HUDEP-2 (cell line): ENCODE measurements around the gene LRRC8D.
"Not testable (repeated sequence)": the region's sequence is repeated elsewhere in the genome, so short reads cannot be mapped to it uniquely, and the experiment has no call there.

ENCODE experiments used
- DNase-seq, 76 experiments: peaks; one replicate each; lab custom pipeline; 2025; ENCODE audit not compliant: unreplicated experiment in 76 of 76; lab: John Stamatoyannopoulos, UW

Gene LRRC8D

DNA sequence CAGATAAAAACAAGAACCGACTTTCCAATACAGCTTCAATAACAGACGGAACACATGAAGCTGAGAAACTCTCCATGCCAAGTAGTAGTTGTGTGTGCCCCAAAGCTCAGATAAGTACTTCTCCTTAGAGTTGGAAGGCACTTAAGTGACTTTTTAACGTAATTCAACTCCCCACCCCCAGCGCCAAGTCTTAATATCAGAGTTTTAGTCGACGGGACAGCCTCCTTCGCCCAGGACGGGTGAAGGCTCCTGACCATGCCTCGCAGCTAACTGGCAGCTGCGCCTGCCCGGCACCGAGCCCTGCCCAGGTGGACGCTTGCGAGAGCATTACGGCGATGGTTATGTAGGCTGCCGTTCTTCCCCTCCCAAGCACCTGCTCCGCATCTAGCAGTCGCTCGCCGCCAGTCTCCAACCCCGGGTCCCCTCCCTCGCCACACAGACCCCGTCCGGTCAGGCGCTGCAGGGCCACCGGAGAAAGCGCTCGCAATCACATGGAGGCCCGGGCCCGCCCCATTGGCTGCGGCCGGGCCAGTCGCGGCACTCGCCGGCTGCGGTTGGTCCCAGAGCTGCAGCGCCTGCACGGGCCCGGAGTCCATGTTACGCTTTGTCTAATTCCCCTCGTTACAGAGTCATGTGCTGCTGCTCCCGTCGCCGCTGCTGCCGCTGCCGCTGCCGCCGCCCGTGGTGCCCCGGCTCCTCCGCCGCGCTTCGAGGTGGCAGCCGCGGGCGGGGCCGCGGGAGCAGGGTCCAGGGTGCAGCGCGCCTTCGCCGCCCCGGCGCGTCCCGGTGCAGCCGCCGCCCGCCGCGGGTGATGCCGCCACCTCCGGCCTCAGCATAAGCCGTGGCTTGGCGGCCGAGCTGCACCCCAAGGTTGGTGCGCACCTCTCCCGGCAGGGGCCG lies at the start of gene LRRC8D:
TSS of gene LRRC8D (plus strand) at position 611 of the 900 bp plus-strand sequence. CDS start 112,037 bp downstream, outside the sequence.
- DNase-seq, result peak in 70 of 76 experiments; percentile 22 to 79 (median 60)

GRCh38 chr1:89771991-89772560 lies 48.8 kb upstream of the LRRC8D start:
- DNase-seq, result no peak

DNA sequence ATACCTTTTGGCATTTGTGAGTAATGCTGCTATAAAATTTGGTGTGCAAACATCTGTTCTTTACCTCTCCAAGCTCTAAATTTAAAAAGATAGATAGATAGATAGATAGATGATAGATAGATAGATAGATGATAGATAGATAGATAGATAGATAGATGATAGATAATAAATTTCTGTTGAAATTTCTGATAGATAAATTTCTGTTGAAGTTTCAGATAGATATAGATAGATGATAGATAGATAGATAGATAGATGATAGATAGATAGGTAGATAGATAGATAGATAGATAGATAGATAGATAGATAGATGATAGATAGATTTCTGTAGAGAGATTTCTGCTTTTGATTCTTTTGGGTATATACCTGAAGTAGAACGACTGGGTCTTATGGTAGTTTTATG lies 44.7 kb upstream of the LRRC8D start:
- not testable (repeated sequence) for DNase-seq

DNA sequence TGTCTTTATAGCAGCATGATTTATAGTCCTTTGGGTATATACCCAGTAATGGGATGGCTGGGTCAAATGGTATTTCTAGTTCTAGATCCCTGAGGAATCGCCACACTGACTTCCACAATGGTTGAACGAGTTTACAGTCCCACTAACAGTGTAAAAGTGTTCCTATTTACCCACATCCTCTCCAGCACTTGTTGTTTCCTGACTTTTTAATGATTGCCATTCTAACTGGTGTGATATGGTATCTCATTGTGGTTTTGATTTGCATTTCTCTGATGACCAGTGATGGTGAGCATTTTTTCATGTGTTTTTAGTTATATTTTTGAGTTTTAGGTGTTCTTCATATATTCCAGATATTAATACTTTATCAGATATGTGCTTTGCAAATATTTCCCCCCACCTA lies 43.6 kb upstream of the LRRC8D start:
- not testable (repeated sequence) for DNase-seq

DNA sequence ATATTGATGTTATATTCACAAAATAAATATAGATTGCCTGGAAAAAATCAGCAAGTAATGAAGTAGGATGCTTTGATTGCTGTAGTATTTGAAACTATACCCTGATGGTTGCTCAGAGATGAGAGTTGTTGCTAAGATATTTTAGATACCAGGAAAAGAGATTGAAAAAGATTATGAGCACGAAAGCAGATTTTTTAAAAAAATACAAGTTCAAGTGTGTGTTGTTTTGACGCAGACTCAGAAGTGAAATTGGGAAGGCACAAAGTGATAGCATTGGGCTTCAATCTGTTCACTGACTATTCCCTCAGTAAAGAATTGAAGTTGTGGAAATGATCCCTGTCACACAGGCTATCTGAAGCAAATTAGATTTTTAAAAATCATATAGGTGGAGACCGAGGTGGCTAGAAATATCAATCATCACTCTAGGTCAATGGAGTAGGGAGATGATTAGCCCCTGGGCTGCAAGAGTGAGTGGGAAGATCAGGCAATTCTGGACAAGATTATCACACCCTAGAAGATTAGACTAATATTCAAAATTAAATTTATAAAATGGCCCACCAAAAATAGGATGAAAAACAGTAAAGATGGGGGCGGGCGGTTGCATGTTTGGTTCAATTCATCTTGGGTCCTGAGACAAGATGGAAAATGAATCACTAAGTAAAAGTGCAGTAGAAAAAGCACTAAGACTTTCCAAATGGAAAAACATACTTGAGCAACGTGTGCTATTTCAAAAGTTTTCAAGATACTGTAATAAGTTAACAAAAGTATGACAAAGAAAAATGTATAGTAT lies 41.5 kb upstream of the LRRC8D start:
- no peak for DNase-seq

DNA sequence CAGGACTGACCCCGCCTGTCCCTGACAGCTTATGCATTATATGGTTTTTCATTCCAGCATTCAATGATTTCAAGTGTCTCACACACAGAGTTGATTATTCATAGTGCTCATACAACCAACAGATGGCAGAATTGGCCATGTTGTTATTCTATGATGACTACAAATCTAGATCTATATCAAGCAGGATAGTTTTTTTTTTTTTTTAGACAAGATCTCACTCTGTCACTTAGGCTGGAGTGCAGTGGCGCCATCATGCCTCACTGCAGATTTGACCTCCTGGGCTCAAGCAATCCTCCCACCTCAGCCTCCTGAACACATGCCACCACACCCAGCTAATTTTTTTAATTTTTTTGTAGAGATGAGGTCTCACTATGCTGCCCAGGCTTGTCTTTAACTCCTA lies 40.1 kb upstream of the LRRC8D start:
- DNase-seq, result peak in 20 of 76 experiments; percentile 3 to 42 (median 22)

- DNase-seq, result no peak
Measured at GRCh38 chr1:89781494-89782126, 39.2 kb upstream of the LRRC8D start.

- peak in 32 of 76 experiments; percentile 3 to 51 (median 18) for DNase-seq
Measured at GRCh38 chr1:89786628-89787214, 34.1 kb upstream of the LRRC8D start.

DNA sequence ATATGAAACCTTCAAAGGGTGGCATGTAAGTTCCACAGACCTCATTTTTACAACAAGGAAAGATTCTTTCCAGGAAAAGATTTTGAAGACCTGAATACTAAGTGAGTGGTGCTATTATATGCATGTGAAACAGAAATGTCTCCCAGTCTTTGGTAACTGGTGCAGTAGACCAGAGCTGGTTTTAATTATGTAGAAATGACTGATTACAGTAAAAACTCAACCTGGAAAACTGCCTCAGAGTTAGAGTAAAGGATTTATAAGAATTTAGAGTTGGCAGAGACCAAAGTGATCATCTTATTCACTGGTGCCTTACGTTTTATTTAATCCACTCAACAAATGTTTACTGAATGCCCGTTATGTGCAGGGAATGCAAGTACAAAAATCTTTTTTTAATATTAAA lies 30.2 kb upstream of the LRRC8D start:
- DNase-seq, result no peak

DNA sequence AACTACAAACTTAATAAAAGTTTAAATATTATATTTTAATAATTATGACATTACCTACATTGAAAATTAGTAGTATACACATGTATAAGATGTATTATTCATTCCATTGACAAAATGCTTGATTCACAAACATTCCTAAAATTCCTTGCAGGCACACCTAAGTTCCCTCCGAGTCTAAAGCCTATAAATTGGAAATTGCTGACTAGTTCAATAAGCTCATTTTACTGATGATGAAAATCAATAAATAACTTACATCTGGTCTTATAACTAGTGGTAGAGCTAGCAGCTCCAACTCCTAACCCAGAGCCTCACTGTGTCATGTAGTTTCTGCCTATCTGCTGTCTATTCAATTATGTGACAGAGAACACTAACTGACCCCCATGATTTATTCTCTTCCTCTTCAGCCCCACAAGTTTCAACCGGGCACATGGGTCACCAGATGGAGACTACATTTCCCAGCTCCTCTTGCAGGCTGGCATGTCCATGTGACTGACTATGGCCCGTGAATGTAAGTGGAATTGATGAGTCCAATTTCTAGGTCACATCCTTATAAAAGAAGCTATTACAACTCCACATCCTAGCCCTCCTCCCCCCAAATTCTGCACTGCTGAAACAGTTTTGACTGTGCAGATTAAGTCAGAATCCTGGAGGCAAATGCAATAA lies 29.6 kb upstream of the LRRC8D start:
- no peak for DNase-seq

DNA sequence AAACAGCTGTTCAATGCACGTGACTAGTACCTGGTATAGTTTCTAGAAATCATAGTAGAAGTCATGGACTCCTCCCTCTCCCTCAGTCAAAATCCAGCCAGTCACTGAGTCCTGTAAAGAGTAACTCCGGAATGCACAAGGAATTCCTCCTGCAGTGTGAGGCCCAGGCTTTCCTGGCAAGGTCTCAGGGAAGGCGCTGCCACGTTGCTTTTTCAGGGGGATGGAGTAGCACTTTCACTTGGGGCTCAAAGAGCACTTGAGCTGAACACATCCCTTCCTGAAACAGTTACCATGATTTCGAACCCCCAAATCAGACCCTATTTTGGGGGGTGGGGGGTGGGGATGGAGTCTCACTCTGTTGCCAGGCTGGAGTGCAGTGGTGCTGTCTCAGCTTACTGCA lies 26.4 kb upstream of the LRRC8D start:
- no peak for DNase-seq

- not testable (repeated sequence) for DNase-seq
Measured at GRCh38 chr1:89795571-89795970, 25.3 kb upstream of the LRRC8D start.

DNA sequence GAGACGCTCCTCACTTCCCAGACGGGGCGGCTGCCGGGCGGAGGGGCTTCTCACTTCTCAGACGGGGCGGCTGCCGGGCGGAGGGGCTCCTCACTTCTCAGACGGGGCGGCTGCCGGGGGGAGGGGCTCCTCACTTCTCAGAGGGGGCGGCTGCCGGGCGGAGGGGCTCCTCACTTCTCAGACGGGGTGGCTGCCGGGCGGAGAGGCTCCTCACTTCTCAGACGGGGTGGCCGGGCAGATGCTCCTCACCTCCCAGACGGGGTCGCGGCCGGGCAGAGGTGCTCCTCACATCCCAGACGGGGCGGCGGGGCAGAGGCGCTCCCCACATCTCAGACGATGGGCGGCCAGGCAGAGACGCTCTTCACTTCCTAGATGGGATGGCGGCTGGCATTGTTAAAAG lies 23.0 kb upstream of the LRRC8D start:
- not testable (repeated sequence) for DNase-seq

- DNase-seq, result no peak
Measured at GRCh38 chr1:89799495-89799894, 21.3 kb upstream of the LRRC8D start.

- no peak for DNase-seq
Measured at GRCh38 chr1:89800022-89800655, 20.7 kb upstream of the LRRC8D start.

- no peak for DNase-seq
Measured at GRCh38 chr1:89800718-89801117, 20.1 kb upstream of the LRRC8D start.

DNA sequence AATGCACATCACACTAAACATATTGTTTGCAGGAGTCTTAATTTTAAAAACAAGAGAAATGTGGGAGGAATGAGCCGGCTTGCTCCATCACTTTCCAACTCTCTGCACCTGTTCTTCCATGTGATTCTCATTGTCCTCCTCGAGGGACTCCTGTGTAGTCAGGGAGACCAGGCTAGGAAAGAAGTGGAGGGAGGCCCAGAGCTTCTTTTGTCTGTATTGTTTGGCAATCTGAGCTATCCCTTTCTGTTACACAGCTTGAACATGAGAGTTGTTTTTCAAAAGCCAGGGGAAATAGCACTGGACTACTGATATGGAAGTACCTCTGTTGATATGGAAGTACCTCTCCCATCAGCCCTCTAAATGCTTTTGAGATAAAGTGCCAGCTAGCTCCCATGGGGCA lies 18.8 kb upstream of the LRRC8D start:
- DNase-seq, result no peak

DNA sequence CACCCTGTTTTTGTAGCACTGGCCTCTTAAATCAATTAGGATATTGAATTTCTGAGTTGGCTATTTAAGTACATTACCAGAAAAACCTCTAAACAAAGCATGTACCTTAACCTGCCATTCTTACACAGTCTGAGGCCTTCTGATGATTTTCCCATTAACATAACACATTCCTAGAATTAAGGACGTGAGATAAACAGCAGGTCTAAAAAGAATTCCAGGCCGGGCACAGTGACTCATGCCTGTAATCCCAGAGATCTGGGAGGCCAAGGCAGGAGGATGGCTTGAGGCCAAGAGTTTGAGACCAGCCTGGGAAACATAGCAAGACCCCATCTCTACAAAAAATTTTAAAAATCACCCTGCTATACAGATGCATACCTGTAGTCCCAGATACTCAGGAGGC lies 18.0 kb upstream of the LRRC8D start:
- DNase-seq, result no peak

DNA sequence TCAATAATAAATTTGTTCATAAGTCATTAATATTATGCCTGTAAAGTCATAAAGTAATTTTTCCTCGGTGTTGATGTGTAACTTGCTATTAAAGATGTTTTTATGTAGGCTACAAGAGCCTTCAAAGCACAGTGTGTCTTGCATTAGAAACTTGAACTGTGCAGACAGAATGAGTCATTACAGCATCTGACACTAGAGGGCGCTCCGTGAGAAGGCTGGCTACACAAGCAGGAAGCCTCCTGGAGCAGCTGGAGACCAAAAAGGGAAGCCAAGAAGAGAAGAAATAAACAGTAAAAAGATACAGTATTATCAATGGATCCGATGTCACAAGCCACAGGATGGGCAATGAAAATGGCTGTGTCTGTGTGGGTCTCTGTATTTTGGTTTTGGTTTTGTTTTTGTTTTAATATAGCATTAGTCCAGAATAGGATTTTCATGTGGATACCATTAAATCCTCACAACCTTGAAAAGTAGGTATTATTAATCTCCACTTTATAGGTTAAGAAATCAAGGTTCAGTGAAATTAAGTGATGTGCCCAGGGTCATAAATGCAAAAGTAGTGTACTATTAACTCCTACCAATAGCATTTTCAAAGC lies 16.1 kb upstream of the LRRC8D start:
- DNase-seq, result peak in 72 of 76 experiments; percentile 9 to 88 (median 69)
